HCT116 (cell line): ENCODE results near the gene GNAS. TPM values are rescaled to one million over a fixed set of nuclear protein-coding genes. Genes with fewer than 3 reads are reported as not detected.

Experiments
- ATAC-seq: fragments of 200-7000 bp; cut with Tn5 transposase; 2 replicates; pipeline ENCODE4 v1.9.1; 2020; ENCODE audit warnings: mild to moderate bottlenecking, moderate library complexity
- BruUV-seq: library from RNA; stranded (reverse); fragments of 400-500 nt; replicated peaks from 2 replicates; lab custom pipeline; 2021; lab: Mats Ljungman, UMichigan
- CTCF ChIA-PET: fragments of 300-600 bp; sonication (Branson Sonifier 250); formaldehyde crosslinking; loops from one replicate; lab custom pipeline; 2021; ENCODE audit warnings: antibody characterized with exemption; lab: Charles Lee
- POLR2A ChIA-PET: fragments of 300-600, 350-600 bp; sonication (Branson Sonifier 250); formaldehyde crosslinking; loops from one replicate; lab custom pipeline; 2021; ENCODE audit warnings: antibody characterized with exemption; lab: Charles Lee
- RAD21 ChIA-PET, 2 experiments: fragments of 300-600 bp; sonication (Branson Sonifier 250); formaldehyde crosslinking; loops; one replicate each; lab custom pipeline; 2023; ENCODE audit warnings: low total read pairs in 2 of 2; ENCODE audit not compliant: uncharacterized antibody in 2 of 2, unreplicated experiment in 2 of 2, low non-redundant PET in 1 of 2; lab: Charles Lee
- DNase-seq: peaks from one replicate; pipeline ENCODE4 v3.0.0-alpha.2; 2010; ENCODE audit warnings: low read depth, low spot score
- H2AFZ ChIP-seq: fragments of 200-600 bp; shearing (Covaris generic), sonication (generic); 2 replicates; pipeline ENCODE4 v1.6.1; 2017; ENCODE audit warnings: low read depth, mixed run types, mixed read lengths, antibody characterized with exemption, low read length; ENCODE audit not compliant: poor library complexity, severe bottlenecking
- H3K27ac ChIP-seq: 2 replicates; pipeline ENCODE4 v1.5.1; 2012; ENCODE audit warnings: low read depth, low read length
- H3K27me3 ChIP-seq: fragments of 200-600 bp; sonication (generic); 2 replicates; pipeline ENCODE4 v1.6.1; 2016; ENCODE audit warnings: mixed run types, low read length, mixed read lengths; ENCODE audit not compliant: insufficient read depth
- H3K36me3 ChIP-seq, 2 experiments: fragments of 200-500 bp in 1 of 2; fragments of 200-600 bp in 1 of 2; sonication (Bioruptor generic) in 1 of 2; sonication (generic) in 1 of 2; 2 replicates each; pipeline versions ENCODE4 v1.5.1 to v1.6.1; 2014 to 2016; ENCODE audit warnings: low read length in 2 of 2, inconsistent platforms in 1 of 2, mixed read lengths in 1 of 2, mixed run types in 1 of 2; ENCODE audit not compliant: insufficient read depth in 2 of 2, control insufficient read depth in 1 of 2
- H3K4me1 ChIP-seq, 2 experiments: fragments of 200-600 bp in 1 of 2; sonication (generic) in 1 of 2; 2 replicates each; pipeline versions ENCODE4 v1.5.1 to v1.6.1; 2012 to 2017; ENCODE audit warnings: low read length in 2 of 2, inconsistent platforms in 1 of 2, mild to moderate bottlenecking in 1 of 2, mixed read lengths in 1 of 2, mixed run types in 1 of 2, moderate library complexity in 1 of 2; ENCODE audit not compliant: insufficient read depth in 2 of 2, control insufficient read depth in 1 of 2
- H3K4me2 ChIP-seq: fragments of 200-600 bp; sonication (generic); 2 replicates; pipeline ENCODE4 v1.6.1; 2017; ENCODE audit warnings: mixed run types, low read length, mixed read lengths
- H3K4me3 ChIP-seq, 2 experiments: fragments of 200-600 bp in 1 of 2; sonication (generic) in 1 of 2; replicated peaks in 1 of 2; 2 replicates each; pipeline ENCODE4 v1.5.1; 2011 to 2016; ENCODE audit warnings: low read length in 2 of 2, control low read depth in 1 of 2, low read depth in 1 of 2, mild to moderate bottlenecking in 1 of 2, mixed read lengths in 1 of 2, mixed run types in 1 of 2
- H3K79me2 ChIP-seq: fragments of 200-600 bp; sonication (generic); 2 replicates; pipeline ENCODE4 v1.6.1; 2017; ENCODE audit warnings: mild to moderate bottlenecking, mixed run types, low read length, moderate library complexity, mixed read lengths; ENCODE audit not compliant: insufficient read depth
- H3K9ac ChIP-seq: fragments of 200-600 bp; sonication (generic); 2 replicates; pipeline ENCODE4 v1.6.1; 2016; ENCODE audit warnings: low read length, mixed read lengths
- H3K9me2 ChIP-seq: fragments of 200-600 bp; sonication (generic), shearing (Covaris generic); 2 replicates; pipeline ENCODE4 v1.6.1; 2017; ENCODE audit warnings: mixed run types, mild to moderate bottlenecking, moderate library complexity; ENCODE audit not compliant: insufficient read depth
- H3K9me3 ChIP-seq, 2 experiments: fragments of 200-500 bp in 1 of 2; fragments of 200-600 bp in 1 of 2; sonication (Bioruptor generic) in 1 of 2; sonication (generic) in 1 of 2; 2 replicates each; pipeline ENCODE4 v1.6.1; 2014 to 2017; ENCODE audit warnings: low read length in 2 of 2, mixed read lengths in 2 of 2, inconsistent platforms in 1 of 2, low read depth in 1 of 2, mild to moderate bottlenecking in 1 of 2, mixed run types in 1 of 2, moderate library complexity in 1 of 2; ENCODE audit not compliant: control insufficient read depth in 1 of 2, insufficient read depth in 1 of 2
- H4K20me1 ChIP-seq: fragments of 200-600 bp; sonication (generic), shearing (Covaris generic); 2 replicates; pipeline ENCODE4 v1.6.1; 2017; ENCODE audit warnings: mixed run types, mild to moderate bottlenecking, moderate library complexity; ENCODE audit not compliant: insufficient read depth
- CBX3 ChIP-seq: IDR thresholded peaks from 2 replicates; pipeline ENCODE4 v1.6.1; 2012; ENCODE audit warnings: low read depth
- CEBPB ChIP-seq: IDR thresholded peaks from 2 replicates; pipeline ENCODE4 v1.6.1; 2012; ENCODE audit warnings: low read depth
- CTCF ChIP-seq, 3 experiments: fragments of 200-600 bp in 1 of 3; sonication (generic) in 1 of 3; IDR thresholded peaks in 2 of 3; conservative IDR thresholded peaks in 1 of 3; 2 replicates each; pipeline ENCODE4 v1.5.1; 2012 to 2017; ENCODE audit warnings: low read depth in 2 of 3, low read length in 2 of 3, antibody characterized with exemption in 1 of 3, borderline replicate concordance in 1 of 3, control low read depth in 1 of 3, mild to moderate bottlenecking in 1 of 3, mixed read lengths in 1 of 3, mixed run types in 1 of 3, moderate library complexity in 1 of 3; ENCODE audit not compliant: insufficient read depth in 1 of 3
- EGR1 ChIP-seq: IDR thresholded peaks from 2 replicates; pipeline ENCODE4 v1.6.1; 2012; ENCODE audit warnings: low read depth
- ELF1 ChIP-seq: IDR thresholded peaks from 2 replicates; pipeline ENCODE4 v1.6.1; 2012; ENCODE audit warnings: low read depth, borderline replicate concordance
- EZH2 ChIP-seq: fragments of 200-600 bp; sonication (generic); IDR thresholded peaks from 2 replicates; pipeline ENCODE4 v1.6.1; 2017; ENCODE audit warnings: antibody characterized with exemption, mixed run types
- EZH2phosphoT487 ChIP-seq: fragments of 200-600 bp; IDR thresholded peaks from 2 replicates; pipeline ENCODE4 v1.6.1; 2018; ENCODE audit warnings: antibody characterized with exemption, borderline replicate concordance
- FOSL1 ChIP-seq: IDR thresholded peaks from 2 replicates; pipeline ENCODE4 v1.6.1; 2012; ENCODE audit warnings: low read depth
- JUND ChIP-seq: IDR thresholded peaks from 2 replicates; pipeline ENCODE4 v1.6.1; 2012
- POLR2AphosphoS5 ChIP-seq: IDR thresholded peaks from 2 replicates; pipeline ENCODE4 v1.6.1; 2011; ENCODE audit warnings: mild to moderate bottlenecking, low read depth, low read length, moderate library complexity
- RAD21 ChIP-seq: IDR thresholded peaks from 2 replicates; pipeline ENCODE4 v1.6.1; 2012; ENCODE audit warnings: low read depth, mild to moderate bottlenecking
- SIN3A ChIP-seq: IDR thresholded peaks from 2 replicates; pipeline ENCODE4 v1.6.1; 2012; ENCODE audit warnings: low read depth
- SP1 ChIP-seq: IDR thresholded peaks from 2 replicates; pipeline ENCODE4 v1.6.1; 2012; ENCODE audit warnings: low read depth
- SRF ChIP-seq: IDR thresholded peaks from 2 replicates; pipeline ENCODE4 v1.6.1; 2012; ENCODE audit warnings: low read depth
- TCF7L2 ChIP-seq: IDR thresholded peaks from 2 replicates; pipeline ENCODE4 v1.7.0; 2011; ENCODE audit warnings: borderline replicate concordance, inconsistent platforms; ENCODE audit not compliant: insufficient read depth, insufficient read length; ENCODE audit errors: extremely low read depth
- YY1 ChIP-seq: IDR thresholded peaks from 2 replicates; pipeline ENCODE4 v1.6.1; 2011; ENCODE audit warnings: low read length, low read depth, moderate library complexity, mild to moderate bottlenecking; ENCODE audit not compliant: insufficient replicate concordance; ENCODE audit errors: extremely low read depth
- ZFX ChIP-seq: fragments of 450-650 bp; IDR thresholded peaks from 2 replicates; pipeline ENCODE4 v1.6.1; 2017
- ZNF274 ChIP-seq: fragments of 200-500 bp; sonication (Bioruptor generic); IDR thresholded peaks from 2 replicates; pipeline ENCODE4 v1.6.1; 2014; ENCODE audit warnings: mild to moderate bottlenecking, low read depth, low read length, inconsistent platforms
- intact Hi-C: fragments of 100-400 bp; cut with micrococcal nuclease; formaldehyde crosslinking; loops from 2 replicates; pipeline ENCODE4 v1.10.0; 2022
- total RNA-seq: library from RNA; stranded (reverse); gene quantifications from one replicate; pipeline ENCODE4 v1.2.1, GENCODE V29; 2021; ENCODE audit not compliant: unreplicated experiment
- TF ChIP-seq, protein P1 (sequence below): IDR thresholded peaks from 2 replicates; pipeline ENCODE4 v1.6.1; 2011; ENCODE audit warnings: mild to moderate bottlenecking, low read length, moderate library complexity; ENCODE audit not compliant: insufficient replicate concordance; ENCODE audit errors: extremely low read depth

Gene GNAS
- total RNA-seq, 1 experiment from 2014 or later, result 699 TPM

DNA sequence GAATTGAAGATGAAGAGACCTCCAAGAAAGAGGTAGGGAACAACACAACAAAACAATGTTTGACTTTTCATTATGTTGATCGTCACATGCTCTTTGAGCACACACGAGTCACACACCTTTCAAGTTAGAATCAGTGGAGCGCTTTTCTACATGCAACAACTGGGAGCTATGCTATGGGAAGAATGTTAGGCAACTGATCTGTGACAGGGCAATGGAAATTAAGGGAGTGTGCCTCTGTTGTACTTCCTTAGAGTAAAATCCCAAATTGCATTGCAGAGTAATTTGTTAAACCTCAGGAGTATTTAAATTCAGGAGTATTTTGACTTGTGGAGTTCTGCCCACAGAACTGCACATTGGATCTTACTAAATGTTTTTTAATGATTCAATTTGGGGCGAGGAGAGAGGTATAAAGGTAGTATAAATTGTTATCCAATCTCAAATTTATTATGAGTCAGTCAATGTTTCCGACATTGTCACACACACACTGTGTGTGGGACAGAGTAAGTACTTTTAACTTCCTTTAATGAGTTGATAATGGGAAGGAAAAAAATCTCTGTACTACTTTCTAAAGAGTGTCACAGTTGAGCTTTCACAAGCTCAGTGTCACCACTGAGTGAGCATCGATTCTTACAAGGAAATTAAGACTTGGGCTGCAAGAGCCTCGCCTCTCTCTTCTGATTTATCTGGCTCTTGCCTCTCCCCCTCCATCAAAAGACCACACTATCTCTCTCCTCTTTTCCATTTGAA, 10.7 kb downstream of the GNAS start:
- no peak for ATAC-seq
- Histone ChIP-seq H2AFZ (no peak overlapping the region), H3K27me3 (no peaks in the 10 kb centered on the region), H4K20me1 (no peaks in the 10 kb centered on the region), H3K79me2 (no peaks in the 10 kb centered on the region), H3K27ac (no peak overlapping the region), H3K4me1 (no peaks in the 10 kb centered on the region), H3K9me3 (no peaks in the 10 kb centered on the region), H3K36me3 (no peaks in the 10 kb centered on the region), H3K9me2 (no peaks in the 10 kb centered on the region), H3K4me3 (no peak overlapping the region), H3K9ac (no peak overlapping the region), H3K4me2 (no peak overlapping the region)
- BruUV-seq, result no TSS peak
- ChIA-PET POLR2A (no interaction called here), RAD21 (no interaction called here), CTCF (interaction anchor here (0.5 to 1.7 kb wide), 3 partner anchors 172 to 632 kb away, joined by 4 to 7 read pairs (median 5); no protein-coding TSS in a partner anchor)
- intact Hi-C loops, result no loop called here
- DNase-seq, result no peak
- TF ChIP-seq FOSL1, result no peak
- TF ChIP-seq SRF, result no peak
- TF ChIP-seq POLR2AphosphoS5, result no peak
- no peak for TF ChIP-seq SIN3A
- no peak for TF ChIP-seq CBX3
- no peak for TF ChIP-seq CEBPB
- TF ChIP-seq EZH2phosphoT487, result no peak
- TF ChIP-seq YY1, result no peak
- no peak for TF ChIP-seq ELF1
- TF ChIP-seq JUND, result no peak
- TF ChIP-seq SP1, result no peak
- no peak for TF ChIP-seq TCF7L2
- TF ChIP-seq ZNF274, result no peak
- no peak for TF ChIP-seq CTCF (IDR thresholded peaks at IDR 0.05 in 2 of 3, conservative IDR thresholded peaks at IDR 0.05 in 1 of 3; ENCODE audit: borderline replicate concordance in 1 of 3, insufficient read depth in 1 of 3, low read depth in 2 of 3, low read length in 2 of 3)
- TF ChIP-seq ZFX, result no peak
- TF ChIP-seq EGR1, result no peak
- TF ChIP-seq, protein P1, sequence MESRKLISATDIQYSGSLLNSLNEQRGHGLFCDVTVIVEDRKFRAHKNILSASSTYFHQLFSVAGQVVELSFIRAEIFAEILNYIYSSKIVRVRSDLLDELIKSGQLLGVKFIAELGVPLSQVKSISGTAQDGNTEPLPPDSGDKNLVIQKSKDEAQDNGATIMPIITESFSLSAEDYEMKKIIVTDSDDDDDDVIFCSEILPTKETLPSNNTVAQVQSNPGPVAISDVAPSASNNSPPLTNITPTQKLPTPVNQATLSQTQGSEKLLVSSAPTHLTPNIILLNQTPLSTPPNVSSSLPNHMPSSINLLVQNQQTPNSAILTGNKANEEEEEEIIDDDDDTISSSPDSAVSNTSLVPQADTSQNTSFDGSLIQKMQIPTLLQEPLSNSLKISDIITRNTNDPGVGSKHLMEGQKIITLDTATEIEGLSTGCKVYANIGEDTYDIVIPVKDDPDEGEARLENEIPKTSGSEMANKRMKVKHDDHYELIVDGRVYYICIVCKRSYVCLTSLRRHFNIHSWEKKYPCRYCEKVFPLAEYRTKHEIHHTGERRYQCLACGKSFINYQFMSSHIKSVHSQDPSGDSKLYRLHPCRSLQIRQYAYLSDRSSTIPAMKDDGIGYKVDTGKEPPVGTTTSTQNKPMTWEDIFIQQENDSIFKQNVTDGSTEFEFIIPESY, result no peak
- TF ChIP-seq RAD21, result no peak; the same call in 1 of the 2 replicates
- TF ChIP-seq EZH2, result no peak
